ENCODE data around the gene UQCRQ. TPM values are rescaled to one million over a fixed set of nuclear protein-coding genes. Genes with fewer than 3 reads are reported as not detected.

UQCRQ gene
- total and polyA plus RNA-seq, 4 donors, result 62.5 to 2,326 (median 326) TPM

DNA sequence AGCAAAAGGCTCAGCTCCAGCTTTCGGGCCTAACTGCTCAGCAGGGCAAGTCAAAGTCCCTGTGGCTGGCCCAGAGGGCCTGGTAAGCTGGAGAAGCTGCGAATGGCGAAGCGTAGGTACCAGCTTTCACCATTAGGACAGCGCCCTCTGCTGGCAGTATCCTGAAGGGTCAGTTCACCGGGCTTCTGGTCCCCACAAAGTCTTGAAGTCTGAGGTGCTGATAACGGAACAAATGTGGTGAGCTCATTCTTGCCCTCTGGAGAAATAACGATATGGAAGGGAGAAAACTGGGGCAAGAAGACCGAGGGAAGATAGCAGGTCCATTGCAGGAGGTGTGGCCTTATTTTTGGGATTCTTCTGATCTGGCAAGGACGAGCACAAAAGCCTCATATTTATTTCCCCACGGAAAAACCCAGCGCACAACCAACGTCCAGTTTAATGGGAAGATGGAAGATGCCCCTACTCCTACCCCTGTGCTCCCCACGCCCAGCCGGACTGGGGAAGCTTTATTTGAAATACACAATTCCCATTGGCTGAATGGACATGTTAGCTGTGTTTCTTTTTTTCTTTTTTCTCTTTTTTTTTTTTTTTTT lies 46.2 kb upstream of the UQCRQ start:
- peaks cover 0 to 10% (median 6%) of the 10 kb centered on the region in 4 donors for H3K4me1 ChIP-seq (ENCODE audit: control insufficient read depth in 4 of 4, insufficient read depth in 4 of 4, low read length in 3 of 4)
- DNase-seq (ENCODE audit: low spot score), result peak; percentile 92
- H3K36me3 ChIP-seq (ENCODE audit: control insufficient read depth in 4 of 4, insufficient read depth in 3 of 4, low read depth in 1 of 4, low read length in 3 of 4), result peaks cover 11 to 22% (median 13%) of the 10 kb centered on the region in 4 donors
- WGBS, result 17% methylated on average over 15 of the region's 15 CpGs
- no peak overlapping the region for H3K27ac ChIP-seq (ENCODE audit: low read depth in 1 of 2, low read length in 2 of 2)
- TF ChIP-seq HNF4A (conservative IDR thresholded peaks at IDR 0.05) (peak; percentile 70 to 76), JUND (IDR thresholded peaks at IDR 0.05) (no peak), HNF4G (IDR thresholded peaks at IDR 0.05) (peak; percentile 50), NR2F2 (IDR thresholded peaks at IDR 0.05) (no peak), FOXA2 (IDR thresholded peaks at IDR 0.05) (peak; percentile 6), GABPA (IDR thresholded peaks at IDR 0.05 in 1 of 2, conservative IDR thresholded peaks at IDR 0.05 in 1 of 2) (no peak), RXRA (IDR thresholded peaks at IDR 0.05) (peak in 1 of 2 donors; percentile 60), RAD21 (IDR thresholded peaks at IDR 0.05) (peak; percentile 96 to 98), EGR1 (IDR thresholded peaks at IDR 0.05; ENCODE audit: low read depth in 2 of 2) (no peak), SP1 (IDR thresholded peaks at IDR 0.05) (peak; percentile 43), TAF1 (conservative IDR thresholded peaks at IDR 0.05) (no peak), YY1 (IDR thresholded peaks at IDR 0.05) (peak; percentile 73), FOXA1 (IDR thresholded peaks at IDR 0.05) (peak; percentile 19)
- TF ChIP-seq, protein P1, sequence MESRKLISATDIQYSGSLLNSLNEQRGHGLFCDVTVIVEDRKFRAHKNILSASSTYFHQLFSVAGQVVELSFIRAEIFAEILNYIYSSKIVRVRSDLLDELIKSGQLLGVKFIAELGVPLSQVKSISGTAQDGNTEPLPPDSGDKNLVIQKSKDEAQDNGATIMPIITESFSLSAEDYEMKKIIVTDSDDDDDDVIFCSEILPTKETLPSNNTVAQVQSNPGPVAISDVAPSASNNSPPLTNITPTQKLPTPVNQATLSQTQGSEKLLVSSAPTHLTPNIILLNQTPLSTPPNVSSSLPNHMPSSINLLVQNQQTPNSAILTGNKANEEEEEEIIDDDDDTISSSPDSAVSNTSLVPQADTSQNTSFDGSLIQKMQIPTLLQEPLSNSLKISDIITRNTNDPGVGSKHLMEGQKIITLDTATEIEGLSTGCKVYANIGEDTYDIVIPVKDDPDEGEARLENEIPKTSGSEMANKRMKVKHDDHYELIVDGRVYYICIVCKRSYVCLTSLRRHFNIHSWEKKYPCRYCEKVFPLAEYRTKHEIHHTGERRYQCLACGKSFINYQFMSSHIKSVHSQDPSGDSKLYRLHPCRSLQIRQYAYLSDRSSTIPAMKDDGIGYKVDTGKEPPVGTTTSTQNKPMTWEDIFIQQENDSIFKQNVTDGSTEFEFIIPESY (IDR thresholded peaks at IDR 0.05), result no peak
- TF ChIP-seq, protein P2, sequence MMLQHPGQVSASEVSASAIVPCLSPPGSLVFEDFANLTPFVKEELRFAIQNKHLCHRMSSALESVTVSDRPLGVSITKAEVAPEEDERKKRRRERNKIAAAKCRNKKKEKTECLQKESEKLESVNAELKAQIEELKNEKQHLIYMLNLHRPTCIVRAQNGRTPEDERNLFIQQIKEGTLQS (IDR thresholded peaks at IDR 0.05), result peak; percentile 13
- TF ChIP-seq, protein P3, sequence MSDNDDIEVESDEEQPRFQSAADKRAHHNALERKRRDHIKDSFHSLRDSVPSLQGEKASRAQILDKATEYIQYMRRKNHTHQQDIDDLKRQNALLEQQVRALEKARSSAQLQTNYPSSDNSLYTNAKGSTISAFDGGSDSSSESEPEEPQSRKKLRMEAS (IDR thresholded peaks at IDR 0.05), result no peak
- TF ChIP-seq, protein P4, sequence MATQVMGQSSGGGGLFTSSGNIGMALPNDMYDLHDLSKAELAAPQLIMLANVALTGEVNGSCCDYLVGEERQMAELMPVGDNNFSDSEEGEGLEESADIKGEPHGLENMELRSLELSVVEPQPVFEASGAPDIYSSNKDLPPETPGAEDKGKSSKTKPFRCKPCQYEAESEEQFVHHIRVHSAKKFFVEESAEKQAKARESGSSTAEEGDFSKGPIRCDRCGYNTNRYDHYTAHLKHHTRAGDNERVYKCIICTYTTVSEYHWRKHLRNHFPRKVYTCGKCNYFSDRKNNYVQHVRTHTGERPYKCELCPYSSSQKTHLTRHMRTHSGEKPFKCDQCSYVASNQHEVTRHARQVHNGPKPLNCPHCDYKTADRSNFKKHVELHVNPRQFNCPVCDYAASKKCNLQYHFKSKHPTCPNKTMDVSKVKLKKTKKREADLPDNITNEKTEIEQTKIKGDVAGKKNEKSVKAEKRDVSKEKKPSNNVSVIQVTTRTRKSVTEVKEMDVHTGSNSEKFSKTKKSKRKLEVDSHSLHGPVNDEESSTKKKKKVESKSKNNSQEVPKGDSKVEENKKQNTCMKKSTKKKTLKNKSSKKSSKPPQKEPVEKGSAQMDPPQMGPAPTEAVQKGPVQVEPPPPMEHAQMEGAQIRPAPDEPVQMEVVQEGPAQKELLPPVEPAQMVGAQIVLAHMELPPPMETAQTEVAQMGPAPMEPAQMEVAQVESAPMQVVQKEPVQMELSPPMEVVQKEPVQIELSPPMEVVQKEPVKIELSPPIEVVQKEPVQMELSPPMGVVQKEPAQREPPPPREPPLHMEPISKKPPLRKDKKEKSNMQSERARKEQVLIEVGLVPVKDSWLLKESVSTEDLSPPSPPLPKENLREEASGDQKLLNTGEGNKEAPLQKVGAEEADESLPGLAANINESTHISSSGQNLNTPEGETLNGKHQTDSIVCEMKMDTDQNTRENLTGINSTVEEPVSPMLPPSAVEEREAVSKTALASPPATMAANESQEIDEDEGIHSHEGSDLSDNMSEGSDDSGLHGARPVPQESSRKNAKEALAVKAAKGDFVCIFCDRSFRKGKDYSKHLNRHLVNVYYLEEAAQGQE (IDR thresholded peaks at IDR 0.05), result peak; percentile 17
- TF ChIP-seq, protein P5, sequence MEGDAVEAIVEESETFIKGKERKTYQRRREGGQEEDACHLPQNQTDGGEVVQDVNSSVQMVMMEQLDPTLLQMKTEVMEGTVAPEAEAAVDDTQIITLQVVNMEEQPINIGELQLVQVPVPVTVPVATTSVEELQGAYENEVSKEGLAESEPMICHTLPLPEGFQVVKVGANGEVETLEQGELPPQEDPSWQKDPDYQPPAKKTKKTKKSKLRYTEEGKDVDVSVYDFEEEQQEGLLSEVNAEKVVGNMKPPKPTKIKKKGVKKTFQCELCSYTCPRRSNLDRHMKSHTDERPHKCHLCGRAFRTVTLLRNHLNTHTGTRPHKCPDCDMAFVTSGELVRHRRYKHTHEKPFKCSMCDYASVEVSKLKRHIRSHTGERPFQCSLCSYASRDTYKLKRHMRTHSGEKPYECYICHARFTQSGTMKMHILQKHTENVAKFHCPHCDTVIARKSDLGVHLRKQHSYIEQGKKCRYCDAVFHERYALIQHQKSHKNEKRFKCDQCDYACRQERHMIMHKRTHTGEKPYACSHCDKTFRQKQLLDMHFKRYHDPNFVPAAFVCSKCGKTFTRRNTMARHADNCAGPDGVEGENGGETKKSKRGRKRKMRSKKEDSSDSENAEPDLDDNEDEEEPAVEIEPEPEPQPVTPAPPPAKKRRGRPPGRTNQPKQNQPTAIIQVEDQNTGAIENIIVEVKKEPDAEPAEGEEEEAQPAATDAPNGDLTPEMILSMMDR (IDR thresholded peaks at IDR 0.05; ENCODE audit: low read depth, low read length, missing input control), result peak; percentile 92
- H3K9me3 ChIP-seq (ENCODE audit: control insufficient read depth in 4 of 4, low read length in 3 of 4), result no peaks in the 10 kb centered on the region
- H3K27me3 ChIP-seq (ENCODE audit: control insufficient read depth in 4 of 4, insufficient read depth in 4 of 4, low read length in 3 of 4), result no peaks in the 10 kb centered on the region
- H3K4me3 ChIP-seq (ENCODE audit: low read depth in 1 of 3, low read length in 3 of 3), result no peak overlapping the region
- no peak overlapping the region for H3K9ac ChIP-seq (ENCODE audit: low read depth in 1 of 2, low read length in 2 of 2)
